A549 (cell line): ENCODE results near the gene SORCS2. TPM values are rescaled to one million over a fixed set of nuclear protein-coding genes. Genes with fewer than 3 reads are reported as not detected.

ENCODE experiments used
- ATAC-seq, 2 experiments: fragments of 200-7000 bp in 1 of 2; fragments of >200 bp in 1 of 2; cut with Nextera tagmentation in 1 of 2; cut with Tn5 transposase in 1 of 2; 3 replicates each; pipeline versions ENCODE4 v1.8.0 to v1.9.1; 2018 to 2020; ENCODE audit warnings: mild to moderate bottlenecking in 1 of 2, moderate library complexity in 1 of 2
- CTCF ChIA-PET: fragments of 300-600 bp; sonication (Branson Sonifier 250); formaldehyde crosslinking; extraction: SDS; loops from one replicate; lab custom pipeline; 2021; ENCODE audit warnings: antibody characterized with exemption, inconsistent platforms; lab: Yijun Ruan, JAX
- POLR2A ChIA-PET: fragments of 350-600 bp; formaldehyde crosslinking; extraction: SDS; loops from one replicate; lab custom pipeline; 2021; ENCODE audit warnings: antibody characterized with exemption, inconsistent platforms; lab: Yijun Ruan, JAX
- DNase-seq, 2 experiments: peaks; one replicate each; pipeline versions ENCODE4 v3.0.0 to v3.0.0-alpha.2; 2011 to 2016; ENCODE audit warnings: low read depth in 1 of 2, low spot score in 1 of 2
- FAIRE-seq: peaks from 2 replicates; lab custom pipeline; 2011; peaks lifted over from hg19 to GRCh38; lab: Jason Lieb, UNC
- H3K27ac ChIP-seq, 2 experiments: fragments of >200 bp; sonication (Bioruptor Twin); formaldehyde crosslinking; 3 replicates each; pipeline ENCODE4 v1.5.1; 2016 to 2017
- H3K4me1 ChIP-seq: fragments of >200 bp; sonication (Bioruptor Twin); formaldehyde crosslinking; 3 replicates; pipeline ENCODE4 v1.6.1; 2016
- H3K4me2 ChIP-seq: fragments of >200 bp; sonication (Bioruptor Twin); formaldehyde crosslinking; 3 replicates; pipeline ENCODE4 v1.6.1; 2016
- H3K4me3 ChIP-seq: fragments of >200 bp; sonication (Bioruptor Twin); formaldehyde crosslinking; 3 replicates; pipeline ENCODE4 v1.5.1; 2016
- H3K9me3 ChIP-seq: fragments of >200 bp; sonication (Bioruptor Twin); formaldehyde crosslinking; 3 replicates; pipeline ENCODE4 v1.6.1; 2016
- CBX2 ChIP-seq: fragments of 200-600 bp; sonication (generic); IDR thresholded peaks from 2 replicates; pipeline ENCODE4 v1.6.1; 2016; ENCODE audit warnings: low read depth, mild to moderate bottlenecking, borderline replicate concordance
- EHMT2 ChIP-seq: fragments of 200-600 bp; sonication (generic); IDR thresholded peaks from 2 replicates; pipeline ENCODE4 v1.6.1; 2016; ENCODE audit warnings: antibody characterized with exemption, low read depth, mild to moderate bottlenecking, moderate library complexity
- ELK1 ChIP-seq: fragments of 150-350 bp; IDR thresholded peaks from 2 replicates; pipeline ENCODE4 v1.6.1; 2014; ENCODE audit warnings: low read depth, mild to moderate bottlenecking, low read length
- ESRRA ChIP-seq: fragments of 150-350 bp; IDR thresholded peaks from 2 replicates; pipeline ENCODE4 v1.6.1; 2014; ENCODE audit warnings: mild to moderate bottlenecking, low read length, borderline replicate concordance
- FOSB ChIP-seq: fragments of 250-450 bp; sonication (Bioruptor Pico); IDR thresholded peaks from 2 replicates; pipeline ENCODE4 v1.5.0; 2020; ENCODE audit warnings: mild to moderate bottlenecking, moderate library complexity
- FOSL2 ChIP-seq, 2 experiments: fragments of 450-650 bp in 1 of 2; fragments of >200 bp in 1 of 2; sonication (Bioruptor Twin) in 1 of 2; formaldehyde crosslinking; IDR thresholded peaks; 2 replicates each; pipeline versions ENCODE4 v1.5.0 to v1.6.1; 2016 to 2020; ENCODE audit warnings: mild to moderate bottlenecking in 1 of 2, moderate library complexity in 1 of 2
- GATA3 ChIP-seq: IDR thresholded peaks from 2 replicates; pipeline ENCODE4 v1.6.1; 2012; ENCODE audit warnings: borderline replicate concordance
- HDAC2 ChIP-seq: fragments of 200-600 bp; sonication (generic); IDR thresholded peaks from 2 replicates; pipeline ENCODE4 v1.6.1; 2016
- HMGXB4 ChIP-seq: fragments of 250-450 bp; sonication (Bioruptor Pico); IDR thresholded peaks from 2 replicates; pipeline ENCODE4 v1.5.0; 2021; ENCODE audit warnings: mild to moderate bottlenecking, moderate library complexity, borderline replicate concordance
- HOXA7 ChIP-seq: fragments of 250-450 bp; sonication (Bioruptor Pico); IDR thresholded peaks from 2 replicates; pipeline ENCODE4 v1.5.0; 2020; ENCODE audit warnings: mild to moderate bottlenecking, moderate library complexity
- HOXB13 ChIP-seq: fragments of 250-450 bp; sonication (Bioruptor Pico); IDR thresholded peaks from 2 replicates; pipeline ENCODE4 v1.5.0; 2020; ENCODE audit warnings: low read depth, mild to moderate bottlenecking, moderate library complexity
- JUN ChIP-seq, 2 experiments: fragments of >200 bp; sonication (Bioruptor Twin); formaldehyde crosslinking; IDR thresholded peaks; 2 replicates in 1 of 2; 3 replicates in 1 of 2; pipeline ENCODE4 v1.6.1; 2016 to 2017
- KDM1A ChIP-seq: fragments of 200-600 bp; sonication (generic); IDR thresholded peaks from 2 replicates; pipeline ENCODE4 v1.6.1; 2016; ENCODE audit warnings: low read depth, mild to moderate bottlenecking
- NFE2L2 ChIP-seq: fragments of 150-350 bp; conservative IDR thresholded peaks from 2 replicates; pipeline ENCODE4 v1.6.1; 2014; ENCODE audit warnings: low read length
- NR3C1 ChIP-seq: fragments of >200 bp; sonication (Bioruptor Twin); formaldehyde crosslinking; IDR thresholded peaks from 3 replicates; pipeline ENCODE4 v1.6.1; 2017
- PHF8 ChIP-seq: fragments of 200-600 bp; sonication (generic); IDR thresholded peaks from 2 replicates; pipeline ENCODE4 v1.6.1; 2016; ENCODE audit warnings: low read depth, mild to moderate bottlenecking, antibody characterized with exemption, moderate library complexity, borderline replicate concordance
- POLR2A ChIP-seq: IDR thresholded peaks from 2 replicates; pipeline ENCODE4 v1.6.1; 2012; ENCODE audit warnings: mild to moderate bottlenecking, low read length
- POLR2AphosphoS2 ChIP-seq: conservative IDR thresholded peaks from 2 replicates; pipeline ENCODE4 v1.6.1; 2012; ENCODE audit warnings: low read length, improper control_type of control experiment, inconsistent platforms
- RAD21 ChIP-seq, 2 experiments: fragments of >200 bp in 1 of 2; sonication (Bioruptor Twin) in 1 of 2; formaldehyde crosslinking in 1 of 2; IDR thresholded peaks in 1 of 2; conservative IDR thresholded peaks in 1 of 2; 2 replicates in 1 of 2; 3 replicates in 1 of 2; pipeline ENCODE4 v1.6.1; 2012 to 2018; ENCODE audit warnings: inconsistent platforms in 1 of 2
- RARB ChIP-seq: fragments of 250-450 bp; sonication (Bioruptor Pico); IDR thresholded peaks from 2 replicates; pipeline ENCODE4 v1.8.0; 2021; ENCODE audit warnings: mild to moderate bottlenecking, moderate library complexity
- RCOR1 ChIP-seq: fragments of 150-350 bp; IDR thresholded peaks from 2 replicates; pipeline ENCODE4 v1.6.1; 2014; ENCODE audit warnings: antibody characterized with exemption, low read length, low read depth
- REST ChIP-seq: fragments of 200-600 bp; sonication (generic); IDR thresholded peaks from 2 replicates; pipeline ENCODE4 v1.6.1; 2016; ENCODE audit warnings: antibody characterized with exemption, mild to moderate bottlenecking, moderate library complexity
- SMC3 ChIP-seq: fragments of >200 bp; sonication (Bioruptor Twin); formaldehyde crosslinking; IDR thresholded peaks from 3 replicates; pipeline ENCODE4 v1.6.1; 2018; ENCODE audit warnings: inconsistent platforms
- USF2 ChIP-seq: fragments of 450-650 bp; IDR thresholded peaks from 2 replicates; pipeline ENCODE4 v1.6.1; 2014; ENCODE audit warnings: antibody characterized with exemption
- ZC3H11A ChIP-seq: fragments of 450-650 bp; IDR thresholded peaks from 2 replicates; pipeline ENCODE4 v1.6.1; 2014; ENCODE audit warnings: antibody characterized with exemption, mild to moderate bottlenecking
- WGBS: methylation state at CpG from one replicate; pipeline ENCODE4 v1.1.6; 2017; ENCODE audit errors: missing lambda C conversion rate; 5-methylcytosine and 5-hydroxymethylcytosine counted together
- polyA plus RNA-seq, 4 experiments: library from polyadenylated mRNA; depleted of rRNA in 3 of 4; stranded (reverse); fragments of >200 nt; fragmentation: RNase III in 1 of 4; extraction: RNeasy Plus Mini Kit Qiagen cat#74134 plus additional on column Dnase treatment in 1 of 4; gene quantifications; 2 replicates in 3 of 4; 3 replicates in 1 of 4; pipeline ENCODE4 v1.2.3, GENCODE V29; 2011 to 2017

The SORCS2 gene
- polyA plus RNA-seq, 2 of the 4 experiments (the other 2 are of a cell fraction) = 1.4 to 4.6 TPM

- no peak for ATAC-seq
- WGBS = 79% methylated on average over 20 of the region's 21 CpGs
- H3K4me1 ChIP-seq = peaks cover 8% of the 10 kb centered on the region
- CTCF ChIA-PET = interaction anchor here (0.6 to 1.4 kb wide), 4 partner anchors 13 to 150 kb away, joined by 3 to 4 read pairs (median 3); partner anchors contain the start of gene SORCS2
- TF ChIP-seq NR3C1 = no peak
- TF ChIP-seq KDM1A = no peak
- TF ChIP-seq NFE2L2 = no peak
- no peak for TF ChIP-seq ZC3H11A
- TF ChIP-seq RARB = no peak
- TF ChIP-seq FOSL2 (IDR thresholded peaks at IDR 0.05) = no peak
- TF ChIP-seq FOSL2 (CRISPR knock-in tag; IDR thresholded peaks at IDR 0.05) = no peak
- TF ChIP-seq GATA3 = no peak
- TF ChIP-seq RAD21 (conservative IDR thresholded peaks at IDR 0.05 in 1 of 2, IDR thresholded peaks at IDR 0.05 in 1 of 2) = no peak
- no peak for TF ChIP-seq SMC3
- no peak for TF ChIP-seq HOXB13 (CRISPR knock-in tag)
- no peak for TF ChIP-seq FOSB
- no peak for TF ChIP-seq CBX2
- TF ChIP-seq USF2 = no peak
- TF ChIP-seq PHF8 = no peak
- no peak for TF ChIP-seq HDAC2
- TF ChIP-seq, all 56 proteins: peak for 0
- no peak overlapping the region for H3K27ac ChIP-seq
- FAIRE-seq (no peak), DNase-seq (no peak)
- no peak overlapping the region for H3K4me3 ChIP-seq
- no peak overlapping the region for H3K4me2 ChIP-seq
- POLR2A ChIA-PET = no interaction called here
- H3K9me3 ChIP-seq = no peaks in the 10 kb centered on the region; the same call in 2 of the 3 replicates
Measured at GRCh38 chr4:7342223-7343080, 150.1 kb downstream of the SORCS2 start.

GRCh38 chr4:7343081-7343655 is 150.8 kb downstream of the SORCS2 start:
- ChIA-PET CTCF (interaction anchor here (0.6 to 1.4 kb wide), 4 partner anchors 14 to 151 kb away, joined by 3 to 4 read pairs (median 3); partner anchors contain the start of gene SORCS2), POLR2A (no interaction called here)
- Histone ChIP-seq H3K9me3 (no peaks in the 10 kb centered on the region; the same call in 2 of the 3 replicates), H3K4me3 (no peak overlapping the region), H3K4me2 (no peak overlapping the region), H3K27ac (no peak overlapping the region), H3K4me1 (peaks cover 14% of the 10 kb centered on the region)
- ATAC-seq (no peak), DNase-seq (no peak), FAIRE-seq (no peak)
- no peak for TF ChIP-seq EHMT2
- no peak for TF ChIP-seq KDM1A
- no peak for TF ChIP-seq POLR2A
- no peak for TF ChIP-seq RCOR1
- TF ChIP-seq POLR2AphosphoS2 = no peak
- no peak for TF ChIP-seq JUN (IDR thresholded peaks at IDR 0.05)
- WGBS = 86% methylated on average over 9 of the region's 19 CpGs

GRCh38 chr4:7343950-7344349 is 151.6 kb downstream of the SORCS2 start:
- ChIA-PET CTCF (interaction anchor here (1.4 kb wide), 1 partner anchor 152 kb away, joined by 3 read pairs; the partner anchor contains the start of gene SORCS2), POLR2A (no interaction called here)
- FAIRE-seq (no peak), DNase-seq (no peak), ATAC-seq (no peak)
- H3K4me2 ChIP-seq = no peak overlapping the region
- peak overlapping the region in 1 of 2 experiments; percentile 73; a peak in 2 of 6 replicates for H3K27ac ChIP-seq
- peaks cover 22% of the 10 kb centered on the region for H3K4me1 ChIP-seq
- WGBS = 95% methylated on average over 4 of the region's 8 CpGs
- H3K9me3 ChIP-seq = no peaks in the 10 kb centered on the region; the same call in 2 of the 3 replicates
- no peak overlapping the region for H3K4me3 ChIP-seq
- TF ChIP-seq KDM1A (no peak), REST (no peak), ESRRA (no peak), HMGXB4 (CRISPR knock-in tag) (no peak), ZC3H11A (no peak), HOXA7 (CRISPR knock-in tag) (no peak), ELK1 (no peak)
